SK-N-SH (cell line): Measurements from ENCODE around the gene HEXA. TPM values are rescaled to one million over a fixed set of nuclear protein-coding genes. Genes with fewer than 3 reads are reported as not detected.
"Not testable (repeated sequence)": the region's sequence is repeated elsewhere in the genome, so short reads cannot be mapped to it uniquely, and the experiment has no call there.

Experiments used
- CTCF ChIA-PET: fragments of 300-600, 350-600 bp; formaldehyde crosslinking; extraction: SDS; loops from one replicate; lab custom pipeline; 2021; lab: Yijun Ruan, JAX
- POLR2A ChIA-PET: fragments of 350-600 bp; sonication (Branson Sonifier 250); formaldehyde crosslinking; extraction: SDS; loops from one replicate; lab custom pipeline; 2020; ENCODE audit warnings: antibody characterized with exemption, inconsistent platforms; lab: Yijun Ruan, JAX
- DNase-seq: peaks from one replicate; pipeline ENCODE4 v3.0.0; 2012
- H2AFZ ChIP-seq: fragments of 200-600 bp; sonication (generic); 2 replicates; pipeline ENCODE4 v1.8.1; 2016; ENCODE audit warnings: antibody characterized with exemption, mild to moderate bottlenecking, low read depth
- H3F3A ChIP-seq: fragments of 200-600 bp; sonication (generic); replicated peaks from 2 replicates; pipeline ENCODE3; 2016; ENCODE audit warnings: antibody characterized with exemption, mild to moderate bottlenecking; ENCODE audit not compliant: insufficient read depth
- H3K27ac ChIP-seq, 2 experiments: fragments of 200-500 bp in 1 of 2; fragments of 200-600 bp in 1 of 2; sonication (Bioruptor generic) in 1 of 2; sonication (generic), shearing (Covaris generic) in 1 of 2; 2 replicates each; pipeline versions ENCODE4 v1.5.1 to v1.6.1; 2014 to 2016; ENCODE audit warnings: low read depth in 2 of 2, inconsistent platforms in 1 of 2, low read length in 1 of 2, mild to moderate bottlenecking in 1 of 2, mixed read lengths in 1 of 2
- H3K27me3 ChIP-seq: fragments of 200-600 bp; sonication (generic), shearing (Covaris generic); 2 replicates; pipeline ENCODE4 v1.6.1; 2016; ENCODE audit warnings: mixed run types; ENCODE audit not compliant: insufficient read depth
- H3K36me3 ChIP-seq, 2 experiments: fragments of 200-500 bp in 1 of 2; fragments of 200-600 bp in 1 of 2; sonication (Bioruptor generic) in 1 of 2; sonication (generic) in 1 of 2; replicated peaks in 1 of 2; 2 replicates each; pipeline versions ENCODE3 to v1.5.1; 2014 to 2016; ENCODE audit warnings: low read length in 1 of 2, mild to moderate bottlenecking in 1 of 2; ENCODE audit not compliant: insufficient read depth in 2 of 2, control insufficient read depth in 1 of 2
- H3K4me1 ChIP-seq, 2 experiments: fragments of 200-500 bp in 1 of 2; fragments of 200-600 bp in 1 of 2; sonication (Bioruptor generic) in 1 of 2; sonication (generic), shearing (Covaris generic) in 1 of 2; 2 replicates each; pipeline versions ENCODE4 v1.5.1 to v1.6.1; 2014 to 2016; ENCODE audit warnings: low read depth in 1 of 2, low read length in 1 of 2, mixed run types in 1 of 2; ENCODE audit not compliant: insufficient read depth in 2 of 2, control insufficient read depth in 1 of 2
- H3K4me2 ChIP-seq: fragments of 200-600 bp; sonication (generic), shearing (Covaris generic); 2 replicates; pipeline ENCODE4 v1.6.1; 2017; ENCODE audit warnings: mixed run types
- H3K4me3 ChIP-seq, 2 experiments: fragments of 200-500 bp in 1 of 2; fragments of 200-600 bp in 1 of 2; sonication (Bioruptor generic) in 1 of 2; sonication (generic), shearing (Covaris generic) in 1 of 2; 2 replicates each; pipeline versions ENCODE4 v1.5.1 to v1.8.1; 2014 to 2016; ENCODE audit warnings: low read depth in 2 of 2, inconsistent platforms in 1 of 2, low read length in 1 of 2, mild to moderate bottlenecking in 1 of 2, mixed read lengths in 1 of 2, moderate library complexity in 1 of 2
- H3K79me2 ChIP-seq: fragments of 200-600 bp; sonication (generic); 2 replicates; pipeline ENCODE4 v1.8.1; 2017; ENCODE audit warnings: mild to moderate bottlenecking; ENCODE audit not compliant: insufficient read depth
- H3K9ac ChIP-seq: fragments of 200-600 bp; sonication (generic); 2 replicates; pipeline ENCODE4 v1.6.1; 2017; ENCODE audit warnings: mixed run types
- H3K9me2 ChIP-seq: fragments of 200-600 bp; sonication (generic); 2 replicates; pipeline ENCODE4 v1.6.1; 2017; ENCODE audit warnings: mixed run types
- H3K9me3 ChIP-seq: fragments of 200-600 bp; sonication (generic); 2 replicates; pipeline ENCODE4 v1.6.1; 2017; ENCODE audit warnings: mixed run types, mild to moderate bottlenecking, moderate library complexity
- H4K20me1 ChIP-seq: fragments of 200-600 bp; sonication (generic); 2 replicates; pipeline ENCODE4 v1.6.1; 2017; ENCODE audit warnings: mild to moderate bottlenecking, mixed run types; ENCODE audit not compliant: insufficient read depth
- EP300 ChIP-seq, 2 experiments: IDR thresholded peaks; 2 replicates each; pipeline versions ENCODE4 v1.4.0 to v1.6.1; 2012; ENCODE audit warnings: borderline replicate concordance in 1 of 2, low read depth in 1 of 2, low read length in 1 of 2
- EZH2phosphoT487 ChIP-seq: fragments of 200-600 bp; sonication (generic); IDR thresholded peaks from 2 replicates; pipeline ENCODE4 v1.6.1; 2017; ENCODE audit warnings: low read depth, mixed run types, mild to moderate bottlenecking, antibody characterized with exemption, moderate library complexity, borderline replicate concordance
- FOXJ3 ChIP-seq: sonication (generic); formaldehyde crosslinking; IDR thresholded peaks from 2 replicates; pipeline ENCODE4 v1.5.1; 2020; ENCODE audit warnings: mild to moderate bottlenecking, missing genetic modification reagents
- FOXM1 ChIP-seq: IDR thresholded peaks from 2 replicates; pipeline ENCODE4 v1.4.0; 2012; ENCODE audit warnings: low read depth, mild to moderate bottlenecking
- GATA2 ChIP-seq: sonication (generic); formaldehyde crosslinking; IDR thresholded peaks from 2 replicates; pipeline ENCODE4 v1.5.0; 2020; ENCODE audit warnings: mild to moderate bottlenecking, missing genetic modification reagents
- MEF2A ChIP-seq: IDR thresholded peaks from 2 replicates; pipeline ENCODE4 v1.4.0; 2012; ENCODE audit warnings: low read depth, borderline replicate concordance
- MXI1 ChIP-seq: IDR thresholded peaks from 2 replicates; pipeline ENCODE4 v1.6.1; 2012; ENCODE audit warnings: mild to moderate bottlenecking, low read depth, low read length, improper control_type of control experiment
- NFIC ChIP-seq: IDR thresholded peaks from 2 replicates; pipeline ENCODE4 v1.4.0; 2012; ENCODE audit warnings: borderline replicate concordance
- TAF1 ChIP-seq: IDR thresholded peaks from 2 replicates; pipeline ENCODE4 v1.6.1; 2012; ENCODE audit warnings: low read depth, mild to moderate bottlenecking, low read length, moderate library complexity, borderline replicate concordance
- TEAD4 ChIP-seq: IDR thresholded peaks from 2 replicates; pipeline ENCODE4 v1.4.0; 2012; ENCODE audit warnings: mild to moderate bottlenecking, borderline replicate concordance; ENCODE audit not compliant: insufficient read depth
- YY1 ChIP-seq: IDR thresholded peaks from 2 replicates; pipeline ENCODE4 v1.4.0; 2012; ENCODE audit warnings: low read depth, mild to moderate bottlenecking
- WGBS: methylation state at CpG from one replicate; pipeline ENCODE4 v1.1.6; 2017; ENCODE audit warnings: low lambda C conversion rate; 5-methylcytosine and 5-hydroxymethylcytosine counted together
- polyA plus RNA-seq, 3 experiments: library from polyadenylated mRNA; depleted of rRNA; stranded (reverse); fragments of >200 nt; gene quantifications; 2 replicates each; pipeline ENCODE4 v1.2.3, GENCODE V29; 2012
- TF ChIP-seq, protein P1 (sequence below): IDR thresholded peaks from 2 replicates; pipeline ENCODE4 v1.4.0; 2012; ENCODE audit warnings: low read depth, borderline replicate concordance
- TF ChIP-seq, protein P2 (sequence below): IDR thresholded peaks from 2 replicates; pipeline ENCODE4 v1.4.0; 2012; ENCODE audit warnings: low read depth
- TF ChIP-seq, protein P3 (sequence below): fragments of 150-350 bp; IDR thresholded peaks from 2 replicates; pipeline ENCODE4 v1.6.1; 2016; ENCODE audit warnings: mild to moderate bottlenecking, low read depth, low read length

Gene HEXA
- polyA plus RNA-seq, 1 of the 3 experiments (the other 2 are of a cell fraction) = 251 TPM

DNA sequence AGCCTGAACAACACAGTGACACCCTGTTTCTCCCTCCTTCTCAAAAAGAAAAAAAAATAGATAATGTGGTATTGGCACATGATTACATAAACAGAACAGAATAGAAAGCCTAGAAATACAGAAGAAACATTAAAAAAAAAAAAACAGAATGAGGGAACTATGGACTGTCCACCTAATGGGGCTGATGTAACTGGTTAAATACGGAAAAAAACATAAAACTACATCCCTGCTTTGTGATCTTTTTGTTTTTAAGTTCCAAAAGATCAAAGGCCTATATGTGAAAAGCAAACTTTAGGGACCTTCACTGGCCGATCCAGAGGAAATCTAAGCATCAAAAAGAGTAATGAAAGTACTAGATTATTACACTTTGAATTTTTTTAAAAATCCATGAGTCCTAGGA is 39.5 kb upstream of the HEXA start:
- no peak overlapping the region for H3K9ac ChIP-seq
- no peaks in the 10 kb centered on the region for H4K20me1 ChIP-seq
- no peak for TF ChIP-seq FOXJ3 (CRISPR knock-in tag)
- TF ChIP-seq TEAD4 = no peak
- no peak for TF ChIP-seq MEF2A
- TF ChIP-seq YY1 = no peak
- TF ChIP-seq, protein P1, sequence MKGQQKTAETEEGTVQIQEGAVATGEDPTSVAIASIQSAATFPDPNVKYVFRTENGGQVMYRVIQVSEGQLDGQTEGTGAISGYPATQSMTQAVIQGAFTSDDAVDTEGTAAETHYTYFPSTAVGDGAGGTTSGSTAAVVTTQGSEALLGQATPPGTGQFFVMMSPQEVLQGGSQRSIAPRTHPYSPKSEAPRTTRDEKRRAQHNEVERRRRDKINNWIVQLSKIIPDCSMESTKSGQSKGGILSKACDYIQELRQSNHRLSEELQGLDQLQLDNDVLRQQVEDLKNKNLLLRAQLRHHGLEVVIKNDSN = no peak
- POLR2A ChIA-PET = no interaction called here
- CTCF ChIA-PET = no interaction called here
- H3K4me3 ChIP-seq = no peak overlapping the region
- no peak for DNase-seq
- 4% methylated on average over 2 of the region's 2 CpGs for WGBS
- H3K79me2 ChIP-seq = no peaks in the 10 kb centered on the region
- H3K4me2 ChIP-seq = no peak overlapping the region
- no peak overlapping the region for H2AFZ ChIP-seq
- H3K27me3 ChIP-seq = peaks cover 17% of the 10 kb centered on the region; the same call in 1 of the 2 replicates
- H3F3A ChIP-seq = no peaks in the 10 kb centered on the region
- no peaks in the 10 kb centered on the region for H3K36me3 ChIP-seq
- H3K9me3 ChIP-seq = no peaks in the 10 kb centered on the region
- no peaks in the 10 kb centered on the region for H3K4me1 ChIP-seq
- H3K27ac ChIP-seq = no peak overlapping the region
- no peaks in the 10 kb centered on the region for H3K9me2 ChIP-seq

DNA sequence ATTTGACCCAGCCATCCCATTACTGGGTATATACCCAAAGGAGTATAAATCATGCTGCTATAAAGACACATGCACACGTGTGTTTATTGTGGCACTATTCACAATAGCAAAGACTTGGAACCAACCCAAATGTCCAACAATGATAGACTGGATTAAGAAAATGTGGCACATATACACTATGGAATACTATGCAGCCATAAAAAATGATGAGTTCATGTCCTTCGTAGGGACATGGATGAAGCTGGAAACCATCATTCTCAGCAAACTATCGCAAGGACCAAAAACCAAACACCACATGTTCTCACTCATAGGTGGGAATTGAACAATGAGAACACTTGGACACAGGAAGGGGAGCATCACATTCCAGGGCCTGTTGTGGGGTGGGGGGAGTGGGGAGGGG is 37.5 kb upstream of the HEXA start:
- H3K4me1 ChIP-seq, H3K4me3 ChIP-seq, H3K79me2 ChIP-seq, H3K27ac ChIP-seq, H3K36me3 ChIP-seq, H4K20me1 ChIP-seq, POLR2A ChIA-PET, H3K9me2 ChIP-seq, H3K9ac ChIP-seq, H3F3A ChIP-seq, H2AFZ ChIP-seq, H3K4me2 ChIP-seq, DNase-seq, CTCF ChIA-PET, H3K9me3 ChIP-seq: not testable (repeated sequence)
- WGBS = 29% methylated on average over 3 of the region's 3 CpGs
- peaks cover 12% of the 10 kb centered on the region; the same call in 1 of the 2 replicates for H3K27me3 ChIP-seq

DNA sequence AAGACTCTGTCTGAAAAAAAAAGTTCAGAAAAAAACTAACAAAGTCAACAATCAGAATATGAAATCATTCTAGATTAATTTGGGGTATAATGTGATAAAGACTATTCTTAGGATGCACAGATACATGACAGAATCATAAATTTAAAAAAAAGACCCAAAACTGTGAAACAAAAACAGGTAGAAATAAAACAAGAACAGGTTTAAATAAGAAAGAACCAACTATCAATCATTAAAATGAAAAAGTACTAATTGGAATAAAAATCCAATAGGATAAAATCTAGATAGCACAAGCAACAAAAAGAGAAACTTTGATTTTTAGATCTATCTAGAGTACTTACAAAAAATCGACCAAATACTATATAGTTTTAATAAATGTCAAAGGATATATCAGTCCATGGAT is 35.7 kb upstream of the HEXA start:
- H3K27me3 ChIP-seq = peaks cover 22% of the 10 kb centered on the region; the same call in 1 of the 2 replicates
- no peak for TF ChIP-seq TAF1
- no peak for TF ChIP-seq FOXM1
- no peak for TF ChIP-seq EP300 (IDR thresholded peaks at IDR 0.05; ENCODE audit: borderline replicate concordance in 1 of 2, low read depth in 1 of 2, low read length in 1 of 2)
- TF ChIP-seq, protein P2, sequence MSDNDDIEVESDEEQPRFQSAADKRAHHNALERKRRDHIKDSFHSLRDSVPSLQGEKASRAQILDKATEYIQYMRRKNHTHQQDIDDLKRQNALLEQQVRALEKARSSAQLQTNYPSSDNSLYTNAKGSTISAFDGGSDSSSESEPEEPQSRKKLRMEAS = no peak
- TF ChIP-seq GATA2 (CRISPR knock-in tag) = no peak
- TF ChIP-seq MXI1 = no peak
- no peak for TF ChIP-seq NFIC
- TF ChIP-seq, protein P3, sequence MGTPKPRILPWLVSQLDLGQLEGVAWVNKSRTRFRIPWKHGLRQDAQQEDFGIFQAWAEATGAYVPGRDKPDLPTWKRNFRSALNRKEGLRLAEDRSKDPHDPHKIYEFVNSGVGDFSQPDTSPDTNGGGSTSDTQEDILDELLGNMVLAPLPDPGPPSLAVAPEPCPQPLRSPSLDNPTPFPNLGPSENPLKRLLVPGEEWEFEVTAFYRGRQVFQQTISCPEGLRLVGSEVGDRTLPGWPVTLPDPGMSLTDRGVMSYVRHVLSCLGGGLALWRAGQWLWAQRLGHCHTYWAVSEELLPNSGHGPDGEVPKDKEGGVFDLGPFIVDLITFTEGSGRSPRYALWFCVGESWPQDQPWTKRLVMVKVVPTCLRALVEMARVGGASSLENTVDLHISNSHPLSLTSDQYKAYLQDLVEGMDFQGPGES = no peak
- TF ChIP-seq EZH2phosphoT487 = no peak
- TF ChIP-seq, all 33 proteins: peak for 0
- CTCF ChIA-PET = no interaction called here
- Histone ChIP-seq H2AFZ (no peak overlapping the region), H3K79me2 (no peaks in the 10 kb centered on the region), H3K9me3 (no peaks in the 10 kb centered on the region), H3K4me1 (no peaks in the 10 kb centered on the region), H3K36me3 (no peaks in the 10 kb centered on the region), H3K4me2 (no peak overlapping the region), H4K20me1 (no peaks in the 10 kb centered on the region), H3F3A (no peaks in the 10 kb centered on the region), H3K9ac (no peak overlapping the region), H3K9me2 (no peaks in the 10 kb centered on the region), H3K4me3 (no peak overlapping the region), H3K27ac (no peak overlapping the region)
- WGBS = 0% methylated on average over 1 of the region's 1 CpG
- no peak for DNase-seq
- POLR2A ChIA-PET = no interaction called here
